ENCODE measurements around the gene OSBPL3. TPM values are rescaled to one million over a fixed set of nuclear protein-coding genes. Genes with fewer than 3 reads are reported as not detected.

OSBPL3 gene
- total RNA-seq, 1 experiment from 2014 or later = 36.8 TPM

- Histone ChIP-seq H3K9me3 (ENCODE audit: control insufficient read depth in 1 of 2, insufficient read depth in 1 of 2, low read depth in 1 of 2, low read length in 2 of 2) (peaks cover 4 to 6% of the 10 kb centered on the region in 2 experiments; a peak in 1 of 4 replicates), H3K9ac (ENCODE audit: low read length) (no peak overlapping the region), H3K9me2 (ENCODE audit: insufficient read depth) (no peaks in the 10 kb centered on the region), H3K79me2 (ENCODE audit: insufficient read depth, low read length) (no peaks in the 10 kb centered on the region), H3K36me3 (ENCODE audit: control insufficient read depth in 1 of 2, insufficient read depth in 2 of 2, low read length in 2 of 2) (no peaks in the 10 kb centered on the region), H3K4me1 (ENCODE audit: control insufficient read depth in 1 of 2, insufficient read depth in 2 of 2, low read length in 2 of 2) (no peaks in the 10 kb centered on the region), H2AFZ (ENCODE audit: low read depth, low read length, poor library complexity, severe bottlenecking) (no peak overlapping the region), H4K20me1 (ENCODE audit: insufficient read depth) (no peaks in the 10 kb centered on the region), H3K4me2 (ENCODE audit: low read length) (no peak overlapping the region), H3K27me3 (ENCODE audit: insufficient read depth, low read length) (no peaks in the 10 kb centered on the region), H3K4me3 (replicated peaks in 1 of 2; ENCODE audit: low read depth in 1 of 2, low read length in 2 of 2) (no peak overlapping the region), H3K27ac (ENCODE audit: low read depth, low read length) (no peak overlapping the region)
- RAD21 ChIA-PET (ENCODE audit: low non-redundant PET in 1 of 2, low total read pairs in 2 of 2, uncharacterized antibody in 2 of 2, unreplicated experiment in 2 of 2) = no interaction called here
- peak; percentile 54; the same call in 1 of the 2 replicates for ATAC-seq
- TF ChIP-seq, protein P1, sequence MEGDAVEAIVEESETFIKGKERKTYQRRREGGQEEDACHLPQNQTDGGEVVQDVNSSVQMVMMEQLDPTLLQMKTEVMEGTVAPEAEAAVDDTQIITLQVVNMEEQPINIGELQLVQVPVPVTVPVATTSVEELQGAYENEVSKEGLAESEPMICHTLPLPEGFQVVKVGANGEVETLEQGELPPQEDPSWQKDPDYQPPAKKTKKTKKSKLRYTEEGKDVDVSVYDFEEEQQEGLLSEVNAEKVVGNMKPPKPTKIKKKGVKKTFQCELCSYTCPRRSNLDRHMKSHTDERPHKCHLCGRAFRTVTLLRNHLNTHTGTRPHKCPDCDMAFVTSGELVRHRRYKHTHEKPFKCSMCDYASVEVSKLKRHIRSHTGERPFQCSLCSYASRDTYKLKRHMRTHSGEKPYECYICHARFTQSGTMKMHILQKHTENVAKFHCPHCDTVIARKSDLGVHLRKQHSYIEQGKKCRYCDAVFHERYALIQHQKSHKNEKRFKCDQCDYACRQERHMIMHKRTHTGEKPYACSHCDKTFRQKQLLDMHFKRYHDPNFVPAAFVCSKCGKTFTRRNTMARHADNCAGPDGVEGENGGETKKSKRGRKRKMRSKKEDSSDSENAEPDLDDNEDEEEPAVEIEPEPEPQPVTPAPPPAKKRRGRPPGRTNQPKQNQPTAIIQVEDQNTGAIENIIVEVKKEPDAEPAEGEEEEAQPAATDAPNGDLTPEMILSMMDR (IDR thresholded peaks at IDR 0.05 in 2 of 3, conservative IDR thresholded peaks at IDR 0.05 in 1 of 3; ENCODE audit: borderline replicate concordance in 1 of 3, insufficient read depth in 1 of 3, low read depth in 2 of 3, low read length in 2 of 3) = 0 out of 6 replicates have a peak, but pooled peaks of 1 of the 3 experiments have one; percentile 11
- no peak for TF ChIP-seq POLR2A (IDR thresholded peaks at IDR 0.05; ENCODE audit: borderline replicate concordance, extremely low read depth, insufficient read depth, insufficient read length)
- BruUV-seq (replicated peaks) = no TSS peak
- CTCF ChIA-PET = interaction anchor here (1.0 kb wide), 1 partner anchor 86 kb away, joined by 3 read pairs; no protein-coding TSS in a partner anchor
- DNase-seq (ENCODE audit: low read depth, low spot score) = no peak
- intact Hi-C loops (cut with micrococcal nuclease) = no loop called here
- POLR2A ChIA-PET = no interaction called here
These were observed 27.7 kb upstream of the OSBPL3 start for GRCh38 chr7:25007668-25008067.

DNA sequence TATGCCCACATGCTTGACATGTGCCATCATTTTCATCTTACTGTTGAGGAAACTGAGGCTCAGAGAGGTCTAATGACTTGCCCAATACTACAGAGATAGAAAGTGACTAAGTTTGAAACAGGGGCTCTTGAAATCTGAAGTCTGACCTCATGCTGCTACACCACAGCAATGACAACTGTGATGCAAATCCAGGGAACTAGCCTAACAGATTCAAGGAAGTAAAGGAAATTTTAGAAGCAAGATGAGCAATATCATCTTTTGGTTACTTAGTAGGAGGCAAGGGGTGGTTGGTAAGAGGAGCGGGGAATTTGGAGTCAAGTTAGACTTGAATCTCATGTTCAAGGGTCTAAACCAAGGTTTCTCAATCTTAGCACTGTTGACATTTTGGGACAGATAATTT, 26.3 kb upstream of the OSBPL3 start:
- no TSS peak for BruUV-seq (replicated peaks)
- DNase-seq (ENCODE audit: low read depth, low spot score) = no peak
- POLR2A ChIA-PET = no interaction called here
- peaks cover 4 to 6% of the 10 kb centered on the region in 2 experiments; a peak in 1 of 4 replicates for H3K9me3 ChIP-seq (ENCODE audit: control insufficient read depth in 1 of 2, insufficient read depth in 1 of 2, low read depth in 1 of 2, low read length in 2 of 2)
- H3K9me2 ChIP-seq (ENCODE audit: insufficient read depth) = no peaks in the 10 kb centered on the region
- H3K27me3 ChIP-seq (ENCODE audit: insufficient read depth, low read length) = no peaks in the 10 kb centered on the region
- H4K20me1 ChIP-seq (ENCODE audit: insufficient read depth) = no peaks in the 10 kb centered on the region
- no peak overlapping the region for H3K4me3 ChIP-seq (replicated peaks in 1 of 2; ENCODE audit: low read depth in 1 of 2, low read length in 2 of 2)
- no peaks in the 10 kb centered on the region for H3K79me2 ChIP-seq (ENCODE audit: insufficient read depth, low read length)
- no peaks in the 10 kb centered on the region for H3K4me1 ChIP-seq (ENCODE audit: control insufficient read depth in 1 of 2, insufficient read depth in 2 of 2, low read length in 2 of 2)
- H2AFZ ChIP-seq (ENCODE audit: low read depth, low read length, poor library complexity, severe bottlenecking) = no peak overlapping the region
- no peak overlapping the region for H3K9ac ChIP-seq (ENCODE audit: low read length)
- no peak overlapping the region for H3K4me2 ChIP-seq (ENCODE audit: low read length)
- RAD21 ChIA-PET (ENCODE audit: low non-redundant PET in 1 of 2, low total read pairs in 2 of 2, uncharacterized antibody in 2 of 2, unreplicated experiment in 2 of 2) = no interaction called here
- H3K36me3 ChIP-seq (ENCODE audit: control insufficient read depth in 1 of 2, insufficient read depth in 2 of 2, low read length in 2 of 2) = no peaks in the 10 kb centered on the region
- CTCF ChIA-PET = no interaction called here
- intact Hi-C loops (cut with micrococcal nuclease) = no loop called here
- ATAC-seq = no peak
- H3K27ac ChIP-seq (ENCODE audit: low read depth, low read length) = no peak overlapping the region
- no peak for TF ChIP-seq YY1 (IDR thresholded peaks at IDR 0.05; ENCODE audit: extremely low read depth, insufficient replicate concordance, low read depth, low read length)
- no peak for TF ChIP-seq ZBTB33 (IDR thresholded peaks at IDR 0.05; ENCODE audit: extremely low read depth, insufficient replicate concordance, low read length)
- TF ChIP-seq FOSL1 (IDR thresholded peaks at IDR 0.05; ENCODE audit: low read depth) = no peak
- no peak for TF ChIP-seq SIN3A (IDR thresholded peaks at IDR 0.05; ENCODE audit: low read depth)
- TF ChIP-seq EZH2 (IDR thresholded peaks at IDR 0.05) = no peak
- TF ChIP-seq CBX3 (IDR thresholded peaks at IDR 0.05; ENCODE audit: low read depth) = no peak
- no peak for TF ChIP-seq ELF1 (IDR thresholded peaks at IDR 0.05; ENCODE audit: borderline replicate concordance, low read depth)
- no peak for TF ChIP-seq TCF7L2 (IDR thresholded peaks at IDR 0.05; ENCODE audit: borderline replicate concordance, extremely low read depth, insufficient read depth, insufficient read length)
- no peak for TF ChIP-seq POLR2A (IDR thresholded peaks at IDR 0.05; ENCODE audit: borderline replicate concordance, extremely low read depth, insufficient read depth, insufficient read length)
- TF ChIP-seq POLR2AphosphoS5 (IDR thresholded peaks at IDR 0.05; ENCODE audit: low read depth, low read length) = no peak
- no peak for TF ChIP-seq RAD21 (IDR thresholded peaks at IDR 0.05; ENCODE audit: low read depth)
- no peak for TF ChIP-seq ZFX (IDR thresholded peaks at IDR 0.05)

Measured in HCT116 (cell line).